Stimulated activated CD4-positive, alpha-beta T cell treated with anti-CD3 and anti-CD28 coated beads, TNF-alpha, amount 100 ng/mL, for 48 hours (primary cell): ENCODE results near the gene SLMAP.

Source experiments
- DNase-seq, 3 donors: peaks; one replicate each; pipeline ENCODE4 v3.0.0-alpha.2; 2020; ENCODE audit warnings: low read depth in 3 of 3

SLMAP gene

GRCh38 chr3:57962448-57962834, 206.3 kb downstream of the SLMAP start:
- no peak for DNase-seq

GRCh38 chr3:57963811-57964346, 207.8 kb downstream of the SLMAP start:
- no peak for DNase-seq

- no peak for DNase-seq
Observed at GRCh38 chr3:57966829-57967228, 210.7 kb downstream of the SLMAP start.

GRCh38 chr3:57967590-57967989, 211.5 kb downstream of the SLMAP start:
- DNase-seq = no peak

GRCh38 chr3:57968501-57968900, 212.4 kb downstream of the SLMAP start:
- no peak for DNase-seq

- DNase-seq = no peak
Observed at GRCh38 chr3:57971975-57972374, 215.9 kb downstream of the SLMAP start.

GRCh38 chr3:57972531-57973111, 216.5 kb downstream of the SLMAP start:
- no peak for DNase-seq

- DNase-seq = no peak
Observed at GRCh38 chr3:57973715-57974477, 217.8 kb downstream of the SLMAP start.

- DNase-seq = no peak
Observed at GRCh38 chr3:57974796-57975388, 218.8 kb downstream of the SLMAP start.

GRCh38 chr3:57977818-57978235, 221.7 kb downstream of the SLMAP start:
- no peak for DNase-seq

GRCh38 chr3:57978316-57978715, 222.2 kb downstream of the SLMAP start:
- no peak for DNase-seq
